ENCODE measurements around the gene NAA30. TPM values are rescaled to one million over a fixed set of nuclear protein-coding genes. Genes with fewer than 3 reads are reported as not detected.

The NAA30 gene
- total RNA-seq, 4 donors from 2014 or later, result 13.1 to 16.0 (median 14.9) TPM

DNA sequence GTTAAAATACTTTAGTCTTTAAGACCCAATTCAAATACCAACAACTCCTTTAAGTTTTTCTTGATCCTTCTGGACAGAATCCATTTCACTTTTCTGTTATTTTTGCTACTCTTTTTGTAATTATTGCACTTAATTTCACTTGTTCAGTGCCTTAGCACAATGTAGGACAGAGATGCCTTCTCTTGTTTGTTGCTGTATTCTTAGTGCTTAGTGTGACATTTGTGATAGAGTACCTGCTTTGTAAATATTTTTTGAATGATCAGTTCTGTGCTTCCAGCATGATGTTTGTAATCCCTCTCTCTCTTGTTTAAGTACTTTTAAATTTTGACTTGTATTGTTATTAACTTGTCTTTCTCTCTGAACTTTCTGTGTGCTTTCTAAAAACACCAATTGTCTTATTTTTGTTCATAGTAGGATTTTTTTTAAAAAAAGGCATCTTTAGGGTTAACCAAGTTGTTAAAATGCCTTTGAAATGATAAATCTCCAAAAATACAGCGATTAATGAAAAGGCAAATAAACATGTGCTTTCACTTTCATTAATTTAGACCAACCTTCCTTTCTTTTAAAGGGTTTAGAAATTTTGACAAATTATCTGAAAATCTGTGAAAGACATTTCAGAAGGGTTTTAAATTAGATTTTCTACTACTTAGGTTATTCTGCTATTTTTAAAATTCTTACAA lies 11.9 kb downstream of the NAA30 start:
- no peak overlapping the region for H3K4me3 ChIP-seq (ENCODE audit: low read depth, poor library complexity, severe bottlenecking)
- intact Hi-C loops (cut with DNase I; ENCODE audit: low total_unique reads), result no loop called here
- TF ChIP-seq POLR2A (IDR thresholded peaks at IDR 0.05), result no peak
- TF ChIP-seq CTCF (IDR thresholded peaks at IDR 0.05), result no peak
- DNase-seq (ENCODE audit: low spot score in 2 of 2), result no peak
- 46 to 47% methylated on average over 1 of the region's 1 CpG for WGBS, 2 donors

DNA sequence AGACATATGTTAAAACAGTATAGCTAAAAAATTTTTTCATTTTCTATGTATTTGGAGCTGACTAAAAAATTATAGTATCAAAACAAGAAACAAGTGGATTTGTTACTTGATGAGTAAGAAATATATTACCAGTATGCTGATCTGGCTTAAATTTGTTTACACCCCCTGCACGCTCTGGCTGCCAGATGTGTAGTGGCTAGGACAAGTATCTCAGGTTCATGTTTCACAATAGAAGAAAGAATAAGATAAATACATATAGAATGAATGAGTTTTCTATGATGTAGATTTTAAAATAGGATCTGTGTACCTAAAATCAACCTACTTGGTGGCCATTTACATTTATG lies 13.1 kb downstream of the NAA30 start:
- intact Hi-C loops (cut with DNase I; ENCODE audit: low total_unique reads), result no loop called here

GRCh38 chr14:57405562-57405961 lies 15.2 kb downstream of the NAA30 start:
- intact Hi-C loops (cut with DNase I; ENCODE audit: low total_unique reads), result no loop called here
- no peak overlapping the region for H3K4me3 ChIP-seq (ENCODE audit: low read depth, poor library complexity, severe bottlenecking)
- 51 to 74% methylated on average over 2 of the region's 2 CpGs for WGBS, 2 donors
- no peak for DNase-seq (ENCODE audit: low spot score in 2 of 2)
- no peak for TF ChIP-seq POLR2A (IDR thresholded peaks at IDR 0.05)
- TF ChIP-seq CTCF (IDR thresholded peaks at IDR 0.05), result no peak

More for the DNA sequence above, 13.1 kb downstream of the NAA30 start:
- TF ChIP-seq CTCF (IDR thresholded peaks at IDR 0.05) (no peak), POLR2A (IDR thresholded peaks at IDR 0.05) (no peak)
- WGBS, 2 donors, result 94 to 95% methylated on average over 1 of the region's 1 CpG
- DNase-seq (ENCODE audit: low spot score in 2 of 2), result no peak
- H3K4me3 ChIP-seq (ENCODE audit: low read depth, poor library complexity, severe bottlenecking), result no peak overlapping the region

DNA sequence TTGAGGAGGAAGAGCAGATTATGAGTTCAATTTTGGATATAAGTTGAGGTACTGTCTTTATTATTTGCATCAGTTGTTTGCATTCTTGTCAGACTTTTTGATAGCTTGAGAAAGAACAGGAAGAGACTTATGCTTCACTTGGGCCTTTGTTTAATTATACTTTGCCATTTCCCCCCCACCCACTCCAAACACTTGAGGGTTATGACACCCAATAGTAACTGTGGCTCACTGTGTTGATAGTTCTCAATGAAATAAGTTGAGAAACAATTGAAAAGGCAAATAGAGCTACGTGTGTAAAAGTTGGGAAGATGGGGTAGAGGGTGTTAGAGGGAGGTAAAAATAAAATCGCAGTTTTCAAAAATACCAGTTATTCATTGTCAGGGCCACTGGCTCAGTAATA lies 17.7 kb downstream of the NAA30 start:
- intact Hi-C loops (cut with DNase I; ENCODE audit: low total_unique reads), result no loop called here

GRCh38 chr14:57408634-57409033 lies 18.2 kb downstream of the NAA30 start:
- intact Hi-C loops (cut with DNase I; ENCODE audit: low total_unique reads), result no loop called here
- no peak for DNase-seq (ENCODE audit: low spot score in 2 of 2)
- no peak overlapping the region for H3K4me3 ChIP-seq (ENCODE audit: low read depth, poor library complexity, severe bottlenecking)
- no peak for TF ChIP-seq CTCF (IDR thresholded peaks at IDR 0.05)
- no peak for TF ChIP-seq POLR2A (IDR thresholded peaks at IDR 0.05)
- WGBS, 2 donors, result 73 to 74% methylated on average over 1 of the region's 1 CpG

More for the DNA sequence above, 17.7 kb downstream of the NAA30 start:
- 92 to 93% methylated on average over 2 of the region's 2 CpGs for WGBS, 2 donors
- no peak overlapping the region for H3K4me3 ChIP-seq (ENCODE audit: low read depth, poor library complexity, severe bottlenecking)
- TF ChIP-seq POLR2A (IDR thresholded peaks at IDR 0.05) (no peak), CTCF (IDR thresholded peaks at IDR 0.05) (no peak)
- DNase-seq (ENCODE audit: low spot score in 2 of 2), result no peak

DNA sequence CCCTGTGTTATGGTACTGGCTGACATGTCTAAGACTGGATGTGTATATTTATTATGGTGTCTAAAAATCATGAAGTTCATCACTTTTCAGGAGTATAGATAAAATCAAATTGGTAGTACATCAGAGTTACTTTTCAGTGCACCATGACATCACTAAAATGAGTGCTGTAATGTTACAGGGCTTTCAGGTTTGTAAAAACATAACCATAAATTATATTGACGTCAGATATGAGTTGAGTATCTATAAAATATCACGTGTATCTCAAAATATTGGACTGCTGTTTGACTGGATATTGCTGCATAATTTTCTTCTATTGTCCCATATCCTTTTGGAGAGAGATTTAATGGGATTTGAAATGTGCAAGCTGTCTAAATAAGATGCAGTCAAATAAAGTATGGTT lies 22.0 kb downstream of the NAA30 start:
- H3K4me3 ChIP-seq (ENCODE audit: low read depth, poor library complexity, severe bottlenecking), result no peak overlapping the region
- TF ChIP-seq CTCF (IDR thresholded peaks at IDR 0.05) (no peak), POLR2A (IDR thresholded peaks at IDR 0.05) (no peak)
- intact Hi-C loops (cut with DNase I; ENCODE audit: low total_unique reads), result no loop called here
- no peak for DNase-seq (ENCODE audit: low spot score in 2 of 2)
- 46 to 49% methylated on average over 2 of the region's 2 CpGs for WGBS, 2 donors
